ENCODE results near the gene APOM.

APOM gene

GRCh38 chr6:31686483-31686882, 30.8 kb downstream of the APOM start:
- no peak for DNase-seq

- DNase-seq: no peak
These were observed 31.6 kb downstream of the APOM start for GRCh38 chr6:31687321-31687720.

- DNase-seq: no peak
These were observed 32.4 kb downstream of the APOM start for GRCh38 chr6:31687860-31688693.

- DNase-seq: no peak
These were observed 33.8 kb downstream of the APOM start for GRCh38 chr6:31689249-31690110.

- DNase-seq: no peak
These were observed 34.8 kb downstream of the APOM start for GRCh38 chr6:31690231-31691077.

GRCh38 chr6:31691078-31691463, 35.4 kb downstream of the APOM start:
- no peak for DNase-seq

GRCh38 chr6:31691564-31692108, 35.9 kb downstream of the APOM start:
- no peak for DNase-seq

- DNase-seq: no peak
These were observed 36.7 kb downstream of the APOM start for GRCh38 chr6:31692353-31692752.

GRCh38 chr6:31692886-31693285, 37.2 kb downstream of the APOM start:
- no peak for DNase-seq

- DNase-seq: no peak
These were observed 37.8 kb downstream of the APOM start for GRCh38 chr6:31693535-31693934.

GRCh38 chr6:31697555-31697954, 41.9 kb downstream of the APOM start:
- no peak for DNase-seq

- DNase-seq: no peak
These were observed 45.2 kb downstream of the APOM start for GRCh38 chr6:31700740-31701401.

- no peak for DNase-seq
These were observed 46.1 kb downstream of the APOM start for GRCh38 chr6:31701666-31702404.

GRCh38 chr6:31702405-31702818, 46.7 kb downstream of the APOM start:
- DNase-seq: peak in 1 of 2 experiments; percentile 42

- DNase-seq: peak; percentile 97 to 98
These were observed 47.4 kb downstream of the APOM start, which contains the start of gene ABHD16A for GRCh38 chr6:31702819-31703716. Gene ABHD16A, minus strand, starts transcription at chr6:31703324. Its CDS starts 43 bp downstream, at chr6:31703281.

- no peak for DNase-seq
These were observed 50.2 kb downstream of the APOM start for GRCh38 chr6:31705931-31706330.

GRCh38 chr6:31706599-31706998, 50.9 kb downstream of the APOM start, which contains the start of gene LY6G6F:
Gene LY6G6F, plus strand, starts transcription at chr6:31706866. Its CDS starts 41 bp downstream, at chr6:31706907.
- DNase-seq: no peak

GRCh38 chr6:31707701-31708100, 52.0 kb downstream of the APOM start:
- DNase-seq: no peak
